DND-41 (cell line): Measurements from ENCODE around the gene RASGEF1C.

Source experiments
- CTCF ChIP-seq: IDR thresholded peaks from 2 replicates; pipeline ENCODE4 v1.5.1; 2012; ENCODE audit warnings: borderline replicate concordance, low read length, moderate library complexity, mild to moderate bottlenecking; ENCODE audit not compliant: poor library complexity, severe bottlenecking; ENCODE audit errors: extremely low read depth
- EZH2 ChIP-seq: IDR thresholded peaks from 3 replicates; pipeline ENCODE4 v1.6.1; 2012; ENCODE audit warnings: borderline replicate concordance, low read depth, mild to moderate bottlenecking, moderate library complexity, low read length, inconsistent platforms; ENCODE audit not compliant: severe bottlenecking

GRCh38 chr5:180210961-180211760 lies 2.1 kb upstream of the RASGEF1C start:
- TF ChIP-seq CTCF (no peak), EZH2 (no peak)
